ENCODE results near the gene SSBP4.

The SSBP4 gene

DNA sequence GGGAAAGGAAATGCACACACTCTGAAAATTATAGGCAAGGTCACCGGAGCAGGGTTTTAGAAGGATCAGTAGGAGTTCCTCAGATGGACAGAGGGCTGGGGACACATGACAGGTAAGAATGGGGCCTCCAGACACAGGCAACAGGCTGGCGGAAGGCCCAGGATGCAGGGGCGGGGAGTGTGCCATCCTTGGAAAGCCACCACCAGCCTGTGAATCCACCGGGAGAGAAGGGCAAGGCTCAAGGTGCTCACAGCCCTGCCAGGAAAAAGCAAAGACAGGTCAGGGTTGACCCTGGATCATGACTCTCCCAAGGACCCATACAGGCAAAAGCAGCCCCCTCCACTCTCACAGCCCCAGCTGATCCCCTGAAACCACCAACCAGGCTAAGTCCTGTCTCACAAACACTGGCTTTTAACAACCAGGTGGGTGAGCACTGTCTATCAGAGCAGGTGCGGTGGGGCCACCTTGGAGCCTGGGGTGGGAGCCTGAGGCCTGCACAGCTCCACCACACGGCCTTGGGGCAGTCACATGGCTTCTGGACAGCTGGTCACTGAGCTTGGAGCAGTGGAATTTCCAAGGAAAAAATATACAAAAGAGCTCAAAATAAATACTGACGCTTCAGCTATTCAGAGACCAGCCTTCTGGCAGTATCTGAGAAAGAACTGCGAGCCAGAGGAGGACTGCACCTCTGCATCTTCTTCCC is 54.0 kb downstream of the SSBP4 start:
- no peak for DNase-seq

GRCh38 chr19:18473706-18474087 is 54.5 kb downstream of the SSBP4 start:
- DNase-seq = no peak

- no peak for DNase-seq
These were observed 55.2 kb downstream of the SSBP4 start for GRCh38 chr19:18474366-18474887.

GRCh38 chr19:18475004-18475453 is 55.8 kb downstream of the SSBP4 start:
- DNase-seq = no peak

- no peak for DNase-seq
These were observed 56.6 kb downstream of the SSBP4 start for GRCh38 chr19:18475762-18476331.

DNA sequence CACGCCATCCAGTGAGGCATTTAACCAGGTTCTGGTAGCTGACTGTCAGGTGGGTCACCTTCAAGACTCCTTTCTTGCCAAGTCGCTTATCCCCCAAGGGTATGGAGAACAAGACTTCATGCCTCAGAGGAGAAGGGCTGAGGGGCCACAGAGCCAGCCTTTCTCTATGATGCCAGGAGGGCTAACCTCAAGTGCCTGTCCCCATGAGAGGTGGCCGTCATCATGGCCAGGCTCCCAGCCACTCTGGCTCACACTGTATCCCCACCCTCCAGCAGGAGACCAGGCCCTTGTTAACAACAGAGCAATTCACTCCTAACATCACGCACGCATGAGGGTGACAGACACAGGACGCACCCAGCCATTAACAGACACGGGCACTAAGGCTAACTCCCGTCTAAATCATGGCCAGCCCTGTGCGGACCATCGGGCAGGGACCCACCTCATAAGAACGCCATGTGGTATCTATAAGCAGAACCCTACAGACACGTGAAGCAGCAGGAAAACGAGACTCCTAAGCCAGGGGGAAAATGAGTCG is 57.4 kb downstream of the SSBP4 start:
- no peak for DNase-seq

DNA sequence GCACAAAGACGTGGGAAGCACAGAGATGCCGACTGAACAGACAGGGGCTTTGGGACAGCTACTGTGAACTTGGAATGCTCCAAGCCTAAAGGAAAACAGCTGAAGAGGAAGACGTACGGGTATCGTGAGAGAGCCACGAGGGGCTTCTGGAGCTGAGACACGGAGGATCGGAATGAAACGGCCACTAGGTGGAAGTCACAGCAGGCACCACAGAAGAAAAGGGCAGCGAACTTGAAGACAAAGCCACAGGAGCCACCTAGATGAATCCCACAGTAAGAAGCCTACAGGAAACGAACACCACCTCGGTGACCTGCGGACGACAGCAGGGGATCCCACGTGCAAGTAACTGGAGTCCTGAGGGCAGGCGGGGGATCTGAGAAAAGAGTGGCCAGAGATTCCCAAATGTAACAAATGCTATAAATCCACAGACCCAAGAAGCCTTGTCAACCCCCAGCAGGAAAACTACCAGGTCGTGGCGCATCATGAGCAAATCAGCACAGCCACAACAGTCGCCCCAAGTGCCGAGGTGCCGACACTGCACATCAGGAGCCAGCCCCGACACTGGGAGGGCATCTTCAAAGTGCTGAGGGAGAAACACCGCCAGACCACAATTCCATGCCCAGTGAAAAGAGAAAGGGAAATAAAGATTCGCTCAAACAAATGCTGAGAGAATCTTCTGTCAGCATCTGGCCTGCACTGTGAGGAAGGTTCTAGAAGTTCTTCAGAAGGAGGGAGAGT is 58.0 kb downstream of the SSBP4 start:
- no peak for DNase-seq

DNA sequence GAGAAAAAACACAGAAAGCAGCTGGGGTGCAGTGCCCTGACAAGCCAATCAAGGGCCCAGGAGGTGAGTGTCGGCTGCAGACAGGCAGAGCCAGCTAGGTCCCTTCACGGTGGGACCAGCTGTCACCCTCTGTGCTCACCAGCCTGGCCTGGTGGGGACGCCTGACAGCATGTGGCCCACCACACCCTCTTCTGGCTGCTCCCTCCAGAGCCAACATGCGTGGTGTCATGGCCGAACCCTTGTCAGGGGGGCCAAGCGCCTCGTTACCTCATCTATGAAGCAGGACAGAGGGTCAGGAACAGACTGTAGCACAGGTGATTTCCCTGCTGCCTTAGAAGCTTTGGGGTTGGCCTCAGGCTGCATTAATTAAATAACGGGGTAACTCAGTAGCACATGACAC is 58.8 kb downstream of the SSBP4 start:
- no peak for DNase-seq

DNA sequence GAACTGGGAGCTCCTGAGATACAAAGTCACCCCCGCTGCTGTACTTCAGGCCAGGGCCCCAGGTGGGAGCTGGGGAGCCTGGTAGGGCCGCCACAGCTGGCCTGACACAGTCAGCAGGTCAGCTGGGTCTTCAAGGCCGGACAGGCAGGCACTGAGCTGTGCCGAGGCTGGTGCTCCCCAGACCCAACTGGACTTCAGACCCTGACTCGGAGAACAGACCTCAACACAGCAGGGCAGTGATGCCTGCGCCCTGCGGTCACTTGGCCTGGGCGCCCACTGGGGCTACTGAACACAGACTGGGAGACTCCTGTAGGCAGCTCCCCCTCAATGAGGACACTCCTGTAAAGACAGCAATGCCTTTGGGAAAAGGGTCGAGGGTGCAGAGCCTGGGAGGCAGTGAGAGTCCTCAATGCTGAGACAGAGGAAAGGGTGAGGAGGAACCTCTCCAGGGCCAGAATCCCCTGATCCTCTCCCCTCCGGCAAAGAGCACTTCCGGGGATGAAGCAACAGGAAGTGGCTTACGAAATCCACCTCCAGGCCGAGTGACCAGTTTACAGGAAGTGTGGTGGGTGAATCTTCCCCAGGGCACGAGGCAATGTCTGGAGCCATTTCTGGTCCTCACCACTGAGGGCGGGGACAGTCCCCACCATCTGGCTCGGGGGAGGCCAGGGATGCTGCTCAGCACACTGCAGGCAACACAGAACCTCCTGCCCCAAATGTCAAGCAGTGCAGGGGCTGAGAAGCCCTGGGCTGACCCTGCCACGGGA is 59.5 kb downstream of the SSBP4 start:
- peak; percentile 80 for DNase-seq

DNA sequence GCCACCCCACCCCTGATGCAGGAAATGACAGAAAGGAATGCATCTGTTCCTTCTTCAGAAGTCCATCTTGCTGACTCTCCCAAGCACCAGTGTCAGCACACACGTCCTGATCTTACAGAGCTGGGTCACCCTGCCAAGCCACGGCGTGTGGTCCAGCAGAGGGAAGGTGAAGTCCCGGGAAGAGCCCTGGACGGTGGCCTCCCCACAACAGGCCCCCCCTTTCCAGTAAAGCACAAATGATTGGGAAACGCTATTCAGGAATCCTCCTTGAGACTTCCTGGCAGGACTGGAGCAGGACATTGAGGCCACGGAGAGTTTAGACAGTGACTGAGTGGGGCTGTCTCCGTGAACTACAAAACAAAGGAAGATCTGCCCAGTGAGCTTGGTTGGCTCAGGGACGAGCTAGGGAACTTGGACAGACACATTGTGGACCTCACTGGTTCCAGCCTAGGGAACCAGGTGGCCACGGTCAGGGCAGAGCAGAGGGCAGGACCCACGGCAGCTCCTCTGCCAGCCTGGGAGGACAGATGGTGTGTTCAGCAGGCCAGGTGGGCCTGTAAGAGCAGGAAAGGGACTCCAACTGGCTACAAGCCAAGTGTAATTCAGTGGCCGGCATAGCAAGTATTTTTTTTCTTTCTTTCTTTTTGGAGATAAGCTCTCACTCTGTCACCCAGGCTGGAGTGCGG is 61.0 kb downstream of the SSBP4 start:
- DNase-seq = peak; percentile 65

DNA sequence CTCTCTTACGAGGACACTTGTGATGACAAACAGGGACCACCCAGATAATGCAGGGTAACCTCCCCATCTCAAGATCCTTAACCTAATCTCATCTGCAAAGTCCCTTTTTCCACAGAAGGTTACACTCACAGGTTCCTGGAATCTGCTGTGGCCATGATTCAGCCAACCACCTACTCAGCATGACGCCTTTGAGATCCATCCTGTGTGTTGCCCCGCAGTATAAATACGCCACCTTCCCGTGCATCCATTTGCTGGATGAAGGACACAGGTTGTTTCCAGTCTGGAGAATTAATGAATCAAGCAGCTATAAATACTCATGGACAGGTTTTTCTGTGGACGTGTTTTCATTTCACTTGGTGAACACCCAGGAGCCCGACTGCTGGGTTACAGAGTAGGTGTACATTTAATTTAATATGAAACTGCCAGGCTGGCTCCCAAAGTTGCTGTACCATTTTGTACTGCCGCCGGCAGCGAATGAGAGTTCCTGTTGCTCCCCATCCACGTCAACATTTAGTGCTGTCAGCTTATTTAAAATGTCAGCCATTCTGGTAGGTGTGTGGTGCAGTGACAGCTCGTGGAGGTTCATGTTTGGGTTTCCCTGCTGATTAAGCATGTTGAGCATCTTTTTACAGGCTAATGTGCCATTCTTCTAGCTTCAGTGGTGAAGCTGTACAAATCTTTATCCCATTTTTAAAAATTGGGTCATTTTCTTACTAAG is 62.5 kb downstream of the SSBP4 start:
- no peak for DNase-seq

- DNase-seq = peak; percentile 53
These were observed 64.1 kb downstream of the SSBP4 start for GRCh38 chr19:18483119-18483890.
